EL (cell line): ENCODE data around the gene ADAMTS14.
"Not testable (repeated sequence)": the region's sequence is repeated elsewhere in the genome, so short reads cannot be mapped to it uniquely, and the experiment has no call there.

Experiments used
- DNase-seq: peaks from one replicate; pipeline ENCODE4 v3.0.0-alpha.2; 2016

ADAMTS14 gene

DNA sequence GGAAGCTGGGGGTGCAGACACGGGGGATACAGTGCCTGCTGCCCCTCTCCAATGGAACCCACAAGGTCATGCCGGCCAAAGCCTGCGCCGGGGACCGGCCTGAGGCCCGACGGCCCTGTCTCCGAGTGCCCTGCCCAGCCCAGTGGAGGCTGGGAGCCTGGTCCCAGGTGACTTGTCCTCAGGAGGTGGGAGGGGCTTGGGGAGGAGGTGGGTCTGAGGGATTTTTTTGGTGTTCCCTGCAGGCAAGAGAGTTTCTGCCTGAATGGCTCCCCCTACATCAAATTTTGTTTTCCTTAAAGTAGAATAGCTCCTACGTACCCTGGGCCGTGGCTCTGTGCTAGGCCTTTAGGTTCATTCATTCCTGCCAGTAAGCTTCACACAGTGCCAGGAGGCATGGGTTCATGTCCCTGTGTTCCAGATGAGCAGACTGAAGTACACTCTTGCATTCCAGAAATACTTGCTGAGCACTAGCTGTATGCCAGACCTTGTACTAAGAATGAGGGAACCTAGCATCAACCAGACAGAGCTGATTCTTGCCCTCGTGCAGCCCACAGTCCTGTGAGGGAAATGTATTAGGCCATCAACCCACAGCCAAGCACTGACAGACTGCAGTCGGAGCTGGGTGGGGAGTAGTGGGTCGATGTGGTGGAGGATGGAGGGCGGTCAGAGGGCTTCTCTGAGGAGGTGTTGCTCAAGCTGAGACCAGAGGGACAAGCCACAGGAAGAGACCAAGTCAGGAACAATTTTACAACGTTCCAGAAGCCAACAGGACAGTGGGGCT is 81.7 kb downstream of the ADAMTS14 start:
- peak; percentile 17 for DNase-seq

DNA sequence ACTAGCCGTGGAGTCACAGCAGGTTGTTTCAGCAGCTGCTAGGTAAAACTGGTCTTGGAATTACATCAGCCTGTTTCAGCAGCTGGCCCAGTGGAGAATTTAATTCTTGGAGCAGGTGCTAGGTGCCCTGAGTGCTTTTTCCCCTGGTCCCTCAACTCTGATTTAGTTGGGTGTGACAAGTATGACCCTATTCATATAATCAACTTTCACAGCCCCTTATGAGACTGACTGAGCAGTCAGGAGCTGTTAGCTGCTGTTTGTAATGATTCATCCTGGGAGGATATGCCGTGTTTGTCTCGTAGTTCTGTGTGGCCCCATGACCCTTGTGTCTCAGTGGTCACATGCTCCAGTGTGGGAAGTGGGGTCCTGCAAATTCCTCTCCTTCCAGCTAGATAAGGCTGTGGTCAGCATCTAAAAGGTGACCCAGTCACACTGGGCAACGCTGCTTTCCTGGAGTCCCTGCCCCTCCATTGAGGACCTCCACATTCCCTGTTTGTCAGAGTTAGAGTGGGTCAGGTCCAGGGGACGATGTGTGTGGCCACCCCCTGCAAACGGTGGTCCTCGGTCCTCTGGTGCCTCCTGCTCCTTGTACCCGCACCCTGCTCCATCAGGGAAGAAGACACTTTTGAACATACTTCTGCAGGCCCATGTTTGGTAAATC is 84.5 kb downstream of the ADAMTS14 start:
- peak; percentile 39 for DNase-seq

DNA sequence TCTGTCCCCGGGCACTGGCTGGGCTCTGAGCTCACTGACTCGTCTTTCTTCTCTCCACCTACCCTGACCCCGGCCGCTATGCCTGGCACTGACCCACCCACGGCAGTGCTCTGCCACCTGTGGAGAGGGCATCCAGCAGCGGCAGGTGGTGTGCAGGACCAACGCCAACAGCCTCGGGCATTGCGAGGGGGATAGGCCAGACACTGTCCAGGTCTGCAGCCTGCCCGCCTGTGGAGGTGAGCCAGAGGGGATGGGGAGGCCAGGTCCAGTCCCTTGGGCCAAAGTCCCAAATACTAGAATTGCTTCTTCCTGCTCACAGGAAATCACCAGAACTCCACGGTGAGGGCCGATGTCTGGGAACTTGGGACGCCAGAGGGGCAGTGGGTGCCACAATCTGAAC is 85.5 kb downstream of the ADAMTS14 start:
- DNase-seq = no peak

DNA sequence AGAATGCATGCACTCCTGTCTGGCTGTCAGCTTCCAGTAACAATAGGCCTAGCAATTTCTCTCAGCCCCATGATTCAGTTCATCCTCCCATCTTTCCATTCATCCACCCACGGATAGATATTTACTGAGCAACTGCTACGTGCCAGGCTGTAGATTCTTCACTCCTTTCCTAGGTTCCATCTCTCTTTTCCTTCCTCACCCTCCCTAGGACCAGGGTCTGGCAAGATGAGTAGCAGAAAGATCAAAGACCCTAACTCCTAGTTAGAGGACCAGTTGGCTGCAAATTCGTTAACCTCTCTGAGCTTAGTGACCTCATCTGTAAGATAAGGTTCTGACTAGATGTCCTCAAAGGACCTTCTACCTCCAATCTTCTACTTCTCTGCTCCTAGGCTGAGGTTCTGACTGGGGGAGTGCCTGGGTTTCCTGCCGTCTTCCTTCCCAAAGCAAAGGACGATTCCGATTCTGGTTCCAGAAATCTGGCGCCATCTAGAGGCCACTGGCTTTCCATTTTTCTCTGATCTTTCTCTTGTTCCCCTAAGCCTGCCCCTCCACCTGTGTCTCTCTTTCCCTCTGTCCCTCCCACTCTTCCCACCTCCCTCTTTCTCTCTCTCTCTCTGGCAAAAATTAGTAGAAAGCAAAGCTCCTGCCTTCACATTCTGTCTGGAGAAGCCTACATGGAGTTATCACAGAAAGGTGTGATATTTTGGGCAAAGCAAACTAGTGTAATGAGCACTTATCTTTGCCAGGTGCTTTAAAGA is 86.6 kb downstream of the ADAMTS14 start:
- DNase-seq = peak; percentile 77

DNA sequence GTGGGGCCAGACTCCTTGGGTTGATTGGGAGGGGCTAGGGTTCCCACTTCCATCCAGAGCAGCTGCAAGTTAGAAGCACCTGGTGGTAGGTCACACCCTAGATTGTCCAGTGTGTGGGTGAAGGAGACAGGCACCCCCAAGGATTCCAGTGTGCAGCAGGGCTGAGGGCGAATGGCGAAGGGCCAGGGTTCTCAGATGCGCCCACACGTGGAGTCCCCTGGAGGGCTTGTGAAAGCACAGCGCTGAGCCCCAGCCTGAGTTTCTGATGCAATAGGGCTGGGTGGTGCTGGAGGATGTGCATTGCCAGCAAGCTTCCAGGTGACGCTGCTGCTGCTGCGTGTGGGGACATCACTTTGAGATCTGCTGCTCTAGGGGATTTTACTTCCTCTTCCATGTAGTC is 87.5 kb downstream of the ADAMTS14 start:
- no peak for DNase-seq

DNA sequence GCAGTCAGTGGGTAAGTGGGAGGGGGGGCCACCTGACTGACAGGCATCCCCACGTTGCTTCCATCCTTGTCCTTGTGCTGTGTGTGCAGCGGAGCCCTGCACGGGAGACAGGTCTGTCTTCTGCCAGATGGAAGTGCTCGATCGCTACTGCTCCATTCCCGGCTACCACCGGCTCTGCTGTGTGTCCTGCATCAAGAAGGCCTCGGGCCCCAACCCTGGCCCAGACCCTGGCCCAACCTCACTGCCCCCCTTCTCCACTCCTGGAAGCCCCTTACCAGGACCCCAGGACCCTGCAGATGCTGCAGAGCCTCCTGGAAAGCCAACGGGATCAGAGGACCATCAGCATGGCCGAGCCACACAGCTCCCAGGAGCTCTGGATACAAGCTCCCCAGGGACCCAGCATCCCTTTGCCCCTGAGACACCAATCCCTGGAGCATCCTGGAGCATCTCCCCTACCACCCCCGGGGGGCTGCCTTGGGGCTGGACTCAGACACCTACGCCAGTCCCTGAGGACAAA is 88.0 kb downstream of the ADAMTS14 start:
- no peak for DNase-seq

DNA sequence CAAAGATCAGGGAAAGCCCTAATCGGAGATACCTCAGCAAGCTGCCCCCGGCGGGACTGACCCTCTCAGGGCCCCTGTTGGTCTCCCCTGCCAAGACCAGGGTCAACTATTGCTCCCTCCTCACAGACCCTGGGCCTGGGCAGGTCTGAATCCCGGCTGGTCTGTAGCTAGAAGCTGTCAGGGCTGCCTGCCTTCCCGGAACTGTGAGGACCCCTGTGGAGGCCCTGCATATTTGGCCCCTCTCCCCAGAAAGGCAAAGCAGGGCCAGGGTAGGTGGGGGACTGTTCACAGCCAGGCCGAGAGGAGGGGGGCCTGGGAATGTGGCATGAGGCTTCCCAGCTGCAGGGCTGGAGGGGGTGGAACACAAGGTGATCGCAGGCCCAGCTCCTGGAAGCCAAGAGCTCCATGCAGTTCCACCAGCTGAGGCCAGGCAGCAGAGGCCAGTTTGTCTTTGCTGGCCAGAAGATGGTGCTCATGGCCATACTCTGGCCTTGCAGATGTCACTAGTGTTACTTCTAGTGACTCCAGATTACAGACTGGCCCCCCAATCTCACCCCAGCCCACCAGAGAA is 88.8 kb downstream of the ADAMTS14 start:
- peak; percentile 15 for DNase-seq

DNA sequence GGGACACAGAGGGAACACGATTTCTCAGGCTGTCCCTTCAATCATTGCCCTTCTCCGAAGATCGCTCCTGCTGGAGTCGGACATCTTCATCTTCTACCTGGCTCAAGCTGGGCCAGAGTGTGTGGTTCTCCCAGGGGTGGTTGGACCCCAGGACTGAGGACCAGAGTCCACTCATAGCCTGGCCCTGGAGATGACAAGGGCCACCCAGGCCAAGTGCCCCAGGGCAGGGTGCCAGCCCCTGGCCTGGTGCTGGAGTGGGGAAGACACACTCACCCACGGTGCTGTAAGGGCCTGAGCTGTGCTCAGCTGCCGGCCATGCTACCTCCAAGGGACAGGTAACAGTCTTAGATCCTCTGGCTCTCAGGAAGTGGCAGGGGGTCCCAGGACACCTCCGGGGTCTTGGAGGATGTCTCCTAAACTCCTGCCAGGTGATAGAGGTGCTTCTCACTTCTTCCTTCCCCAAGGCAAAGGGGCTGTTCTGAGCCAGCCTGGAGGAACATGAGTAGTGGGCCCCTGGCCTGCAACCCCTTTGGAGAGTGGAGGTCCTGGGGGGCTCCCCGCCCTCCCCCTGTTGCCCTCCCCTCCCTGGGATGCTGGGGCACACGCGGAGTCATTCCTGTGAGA is 89.5 kb downstream of the ADAMTS14 start:
- no peak for DNase-seq

DNA sequence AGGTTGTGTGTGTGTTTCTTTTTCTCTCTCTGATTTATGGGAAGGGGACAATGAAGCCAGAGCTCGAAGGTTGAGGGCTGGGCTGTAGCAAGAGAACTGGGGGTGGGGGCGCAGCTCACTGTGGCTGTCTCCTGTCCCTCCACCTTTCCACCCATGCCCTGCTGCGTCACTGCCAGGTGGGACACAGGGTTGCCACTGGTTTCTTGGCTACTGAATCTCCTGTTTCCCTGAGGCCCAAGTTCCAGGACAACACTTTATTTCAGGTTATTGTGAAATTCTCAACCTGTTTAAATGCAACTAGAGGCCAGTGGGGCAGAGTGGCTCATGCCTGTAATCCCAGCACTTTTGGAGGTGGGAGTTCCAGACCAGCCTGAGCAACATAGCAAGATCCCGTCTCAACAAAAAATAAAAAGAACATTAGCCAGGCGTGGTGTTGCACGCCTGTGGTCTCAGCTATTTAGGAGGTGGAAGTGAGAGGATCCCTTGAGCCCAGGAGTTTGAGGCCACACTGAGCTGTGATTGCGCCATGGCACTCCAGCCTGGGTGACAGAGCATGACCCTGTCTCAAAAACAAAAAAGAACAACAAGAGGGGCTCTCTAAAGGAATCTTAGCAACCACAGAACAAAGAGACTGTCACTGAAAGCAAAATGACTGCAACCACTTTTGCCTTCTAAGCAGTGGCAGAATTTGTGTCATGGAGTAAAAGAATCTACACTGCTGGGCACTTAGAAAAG is 90.3 kb downstream of the ADAMTS14 start:
- no peak for DNase-seq

DNA sequence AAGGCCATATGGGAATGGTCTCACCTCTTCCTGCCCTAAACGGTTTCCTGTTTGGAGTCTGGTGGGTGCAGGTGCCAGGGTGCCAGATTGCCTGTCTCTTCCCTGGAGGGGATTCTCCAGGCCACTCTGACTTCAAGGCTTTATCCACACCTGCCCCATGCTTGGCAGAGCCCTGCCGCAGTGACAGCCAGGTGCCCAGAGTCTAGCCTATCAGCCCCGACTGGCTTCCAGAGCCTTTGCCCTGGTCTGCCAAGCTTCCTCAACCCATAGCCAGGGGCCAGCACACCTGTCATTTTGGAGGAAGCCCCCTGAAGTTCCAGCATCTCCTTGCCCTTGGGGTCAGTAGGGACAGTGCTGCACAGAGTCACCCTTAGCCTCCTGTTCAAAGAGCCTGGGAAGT is 91.3 kb downstream of the ADAMTS14 start:
- no peak for DNase-seq

DNA sequence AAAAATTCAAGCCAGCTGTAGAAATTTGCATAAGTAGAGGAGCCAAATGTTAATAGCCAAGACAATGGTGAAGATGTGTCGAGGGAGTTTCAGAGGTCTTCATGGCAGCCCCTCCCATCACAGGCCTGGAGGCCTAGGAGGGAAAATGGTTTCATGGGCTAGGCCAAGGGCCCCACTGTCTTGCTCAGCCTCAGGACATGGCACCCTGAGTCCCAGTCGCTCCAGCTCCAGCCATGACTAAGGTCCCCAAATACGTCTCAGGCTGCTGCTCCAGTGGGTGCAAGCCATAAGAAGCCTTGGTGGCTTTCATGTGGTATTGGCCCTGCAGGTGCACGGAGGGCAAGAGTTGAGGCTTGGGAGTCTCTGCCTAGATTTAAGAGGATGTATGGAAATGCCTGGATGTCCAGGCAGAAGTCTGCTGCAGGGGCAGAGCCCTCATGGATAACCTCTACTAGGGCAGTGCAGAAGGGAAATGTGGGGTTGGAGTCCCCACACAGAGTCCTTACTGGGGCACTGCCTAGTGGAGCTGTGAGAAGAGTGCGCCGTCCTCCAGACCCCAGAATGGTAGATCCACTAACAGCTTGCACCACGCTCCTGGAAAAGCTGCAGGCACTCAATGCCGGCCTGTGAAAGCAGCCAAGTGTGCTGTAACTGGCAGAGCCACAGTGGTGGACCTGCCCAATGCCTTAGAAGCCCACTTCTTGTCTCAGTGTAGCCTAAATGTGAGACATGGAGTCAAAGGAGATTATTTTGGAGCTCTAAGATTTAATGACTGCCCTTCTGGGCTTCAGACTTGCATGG is 93.7 kb downstream of the ADAMTS14 start:
- DNase-seq = no peak

DNA sequence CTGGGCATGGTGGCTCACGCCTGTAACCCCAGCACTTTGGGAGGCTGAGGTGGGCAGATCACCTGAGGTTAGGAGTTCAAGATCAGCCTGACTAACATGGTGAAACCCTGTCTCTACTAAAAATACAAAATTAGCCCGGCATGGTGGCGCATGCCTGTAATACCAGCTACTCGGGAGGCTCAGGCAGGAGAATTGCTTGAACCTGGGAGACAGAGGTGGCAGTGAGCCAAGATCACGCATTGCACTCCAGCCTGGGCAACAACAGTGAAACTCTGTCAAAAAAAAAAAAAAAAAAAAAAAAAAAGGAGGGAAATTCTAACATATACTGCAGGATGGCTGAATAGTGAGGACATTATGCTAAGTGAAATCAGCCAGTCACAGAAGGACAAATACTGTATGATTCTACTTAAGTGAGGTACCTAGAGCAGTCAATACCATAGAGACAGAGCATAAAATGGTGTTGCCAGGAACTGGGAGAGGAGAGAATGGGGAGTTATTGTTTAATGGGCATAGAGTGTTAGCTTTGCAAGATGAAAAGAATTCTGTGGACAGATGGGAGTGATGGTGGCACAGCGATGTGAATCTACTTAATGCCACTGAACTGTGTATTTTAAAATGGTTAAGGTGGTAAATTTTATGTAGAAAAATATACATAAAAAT is 95.8 kb downstream of the ADAMTS14 start:
- DNase-seq = not testable (repeated sequence)

DNA sequence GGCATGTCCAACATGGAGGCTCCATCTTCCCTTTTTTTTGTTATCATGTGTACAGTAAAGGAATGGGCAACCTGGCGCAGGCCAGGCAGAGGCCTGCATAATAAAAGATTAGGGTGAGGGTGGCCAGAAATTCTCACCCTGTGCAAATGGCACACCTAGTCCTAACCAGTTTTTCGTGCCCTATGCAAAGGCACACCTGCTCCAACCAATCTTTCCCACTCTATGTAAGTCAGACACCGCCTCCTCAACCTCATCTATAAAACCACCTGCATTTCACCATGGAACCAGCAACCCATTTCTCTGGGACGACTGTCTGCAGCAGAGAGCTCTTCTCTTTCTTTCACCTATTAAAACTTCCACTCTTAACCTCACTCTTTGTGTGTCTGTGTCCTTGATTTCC is 96.8 kb downstream of the ADAMTS14 start:
- no peak for DNase-seq

DNA sequence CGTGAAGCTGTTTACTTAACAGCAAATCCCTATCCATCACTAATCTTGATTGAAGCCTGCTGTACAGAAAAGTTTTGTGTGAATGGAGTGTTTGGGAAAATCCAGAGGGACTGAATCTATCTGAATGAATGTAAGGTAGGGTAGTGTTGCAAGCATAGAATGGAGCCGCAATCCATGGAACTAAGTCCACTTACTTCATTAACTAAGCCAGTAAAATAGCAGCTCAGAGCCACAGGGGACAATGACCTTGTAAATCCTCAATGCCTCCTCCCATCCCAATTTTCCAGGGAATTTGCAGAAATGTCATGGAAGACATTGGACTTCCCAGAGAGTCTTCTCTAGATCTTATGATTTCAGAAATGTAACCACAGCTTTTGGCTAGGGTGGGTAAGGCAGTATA is 97.7 kb downstream of the ADAMTS14 start:
- DNase-seq = no peak

DNA sequence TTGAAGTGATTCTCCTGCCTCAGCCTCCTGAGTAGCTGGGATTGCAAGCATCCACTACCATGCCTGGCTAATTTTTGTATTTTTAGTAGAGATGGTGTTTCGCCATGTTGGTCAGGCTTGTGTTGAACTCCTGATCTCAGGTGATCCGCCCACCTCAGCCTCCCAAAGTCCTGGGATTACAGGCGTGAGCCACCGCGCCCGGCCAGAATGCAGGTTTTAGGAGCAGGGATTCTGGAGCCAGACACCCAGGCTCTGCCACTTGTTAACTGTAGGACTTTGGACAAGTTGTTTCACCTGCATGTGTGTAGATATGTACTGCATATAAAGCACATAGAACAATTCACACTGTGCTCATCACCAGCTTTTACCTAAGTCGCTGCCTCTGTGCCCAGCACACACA is 98.2 kb downstream of the ADAMTS14 start:
- not testable (repeated sequence) for DNase-seq

DNA sequence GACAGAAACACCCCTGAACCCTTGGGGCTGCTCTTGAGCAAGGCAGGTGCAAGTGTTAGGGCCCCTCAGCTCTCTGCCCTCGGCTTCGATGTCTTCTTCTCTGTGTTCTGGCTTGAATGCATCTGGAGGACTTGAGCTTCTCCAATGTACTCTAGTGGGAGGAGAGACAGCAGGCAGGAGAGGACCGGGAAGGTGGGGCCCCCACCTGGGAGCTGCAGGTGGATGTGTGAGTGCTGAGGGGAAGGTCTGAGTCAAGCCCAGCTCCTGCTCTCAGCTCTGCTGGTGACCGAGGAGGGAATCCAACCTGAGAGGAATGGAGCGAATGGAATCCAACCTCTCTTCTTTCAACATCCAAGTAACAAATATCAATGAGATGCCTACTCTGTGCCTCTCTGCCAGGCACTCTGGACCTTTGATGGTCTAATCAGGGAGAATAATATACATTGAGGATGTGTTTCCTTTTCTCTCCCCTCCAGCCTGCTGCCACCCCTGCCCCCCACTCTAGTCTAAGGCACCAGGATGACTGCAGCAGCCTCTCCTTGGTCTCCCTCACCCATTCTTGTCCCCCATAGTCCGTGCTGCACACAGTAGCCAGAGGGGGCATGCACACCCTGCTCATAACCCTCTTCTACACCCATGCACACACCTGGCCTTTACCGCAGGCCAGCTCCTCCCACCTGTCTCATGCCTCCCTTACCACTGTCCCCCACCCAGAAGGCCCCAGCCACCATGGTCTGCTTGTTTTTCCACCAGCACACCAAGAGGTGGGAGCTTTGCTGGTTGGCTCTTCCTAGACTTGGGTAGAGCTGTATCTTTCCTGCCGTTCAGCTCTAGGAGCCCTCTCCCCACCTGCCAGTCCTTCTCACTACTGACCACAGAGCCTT is 99.2 kb downstream of the ADAMTS14 start:
- no peak for DNase-seq

DNA sequence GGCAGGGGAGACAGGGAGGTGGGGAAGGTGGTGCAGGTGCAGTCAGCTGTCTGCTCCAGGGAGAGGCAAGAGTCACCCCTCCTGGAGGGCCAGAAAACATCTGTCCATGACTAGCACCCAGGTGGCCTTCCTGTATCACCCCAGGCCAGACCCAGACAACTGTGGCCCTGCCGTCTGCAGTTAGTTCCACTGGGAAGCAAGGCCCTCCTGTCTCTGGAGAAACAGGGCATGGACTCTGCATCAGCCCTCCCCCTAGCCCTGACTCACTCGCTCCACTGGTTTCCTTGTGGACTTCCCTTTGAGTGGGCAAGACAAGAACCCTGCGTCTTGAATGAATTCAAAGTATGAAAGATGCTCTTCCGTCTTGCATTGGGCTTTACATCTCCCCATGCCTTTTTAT is 100.3 kb downstream of the ADAMTS14 start:
- DNase-seq = no peak

DNA sequence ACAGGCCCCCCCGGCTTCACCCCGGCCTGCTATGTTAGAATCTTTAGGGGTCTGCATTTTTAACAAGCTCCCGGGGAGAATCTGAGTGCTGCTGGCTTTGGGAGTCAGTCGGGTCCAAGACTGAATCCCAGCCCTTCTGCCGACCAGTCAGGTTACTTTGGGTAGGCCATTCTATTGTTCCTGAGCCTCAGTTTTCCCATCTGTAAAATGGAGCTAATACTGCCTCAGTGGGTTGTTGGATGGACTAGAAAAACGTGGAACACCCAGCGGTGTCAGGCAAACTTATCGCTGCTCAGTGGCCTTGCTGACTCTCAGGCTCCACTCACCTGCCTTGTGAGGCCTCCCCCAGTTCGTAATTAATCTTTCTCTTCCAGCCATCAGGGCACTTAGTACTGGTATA is 101.2 kb downstream of the ADAMTS14 start:
- no peak for DNase-seq

DNA sequence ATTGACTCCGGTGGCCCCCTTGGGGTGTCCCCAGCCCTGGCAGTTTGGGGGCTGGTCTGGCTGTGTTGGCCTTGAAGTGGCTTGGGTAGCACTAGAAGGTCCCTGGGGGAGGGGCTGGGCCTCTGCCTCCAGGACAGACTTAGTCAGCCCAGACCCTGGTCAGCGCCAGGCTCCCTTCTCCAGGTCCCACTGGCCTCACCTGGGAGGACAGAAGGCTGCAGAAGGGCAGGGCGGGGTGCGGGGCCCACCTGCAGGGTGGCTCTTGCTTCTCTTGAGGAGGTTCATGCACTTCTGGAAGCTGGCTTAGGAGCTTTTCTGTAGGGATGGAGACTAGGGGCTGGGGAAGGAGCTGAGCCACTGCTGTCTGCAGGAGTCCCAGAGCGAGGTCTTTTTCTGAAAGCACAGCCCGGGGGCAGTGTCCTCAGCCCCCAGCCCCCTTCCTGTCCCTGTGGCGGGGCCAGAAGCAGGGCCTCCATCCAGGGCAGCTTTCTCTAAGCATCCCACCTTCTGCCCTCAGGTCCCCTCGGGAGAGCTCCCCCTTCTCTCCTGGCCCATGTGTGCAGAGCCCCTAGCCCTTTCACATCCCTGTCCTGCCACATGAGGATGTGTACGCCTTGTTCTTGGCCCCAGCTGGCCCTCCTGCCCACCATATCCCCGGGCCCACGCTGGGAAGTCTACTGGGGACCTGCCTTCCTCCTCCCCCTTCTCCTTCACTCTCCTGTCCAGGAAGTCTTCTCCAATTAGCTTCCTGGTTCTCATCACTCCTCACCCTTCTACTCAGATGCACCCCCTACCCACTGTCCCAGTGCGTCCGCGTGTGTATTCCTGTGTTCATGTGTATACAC is 101.9 kb downstream of the ADAMTS14 start:
- DNase-seq = no peak
